Articular chondrocyte of knee joint (primary cell): ENCODE measurements around the gene KSR1. TPM values are rescaled to one million over a fixed set of nuclear protein-coding genes. Genes with fewer than 3 reads are reported as not detected.

Experiments used
- small RNA-seq: library from RNA; depleted of rRNA; stranded (forward); fragments of <200 nt; gene quantifications from one replicate; pipeline ENCODE3, GENCODE V24; 2012
- total RNA-seq: library from RNA; depleted of rRNA; stranded (reverse); fragments of >200 nt; gene quantifications from 2 replicates; pipeline ENCODE4 v1.2.3, GENCODE V29; 2012

The KSR1 gene
- total RNA-seq, result 17.5 and 18.0 TPM in 2 replicates

DNA sequence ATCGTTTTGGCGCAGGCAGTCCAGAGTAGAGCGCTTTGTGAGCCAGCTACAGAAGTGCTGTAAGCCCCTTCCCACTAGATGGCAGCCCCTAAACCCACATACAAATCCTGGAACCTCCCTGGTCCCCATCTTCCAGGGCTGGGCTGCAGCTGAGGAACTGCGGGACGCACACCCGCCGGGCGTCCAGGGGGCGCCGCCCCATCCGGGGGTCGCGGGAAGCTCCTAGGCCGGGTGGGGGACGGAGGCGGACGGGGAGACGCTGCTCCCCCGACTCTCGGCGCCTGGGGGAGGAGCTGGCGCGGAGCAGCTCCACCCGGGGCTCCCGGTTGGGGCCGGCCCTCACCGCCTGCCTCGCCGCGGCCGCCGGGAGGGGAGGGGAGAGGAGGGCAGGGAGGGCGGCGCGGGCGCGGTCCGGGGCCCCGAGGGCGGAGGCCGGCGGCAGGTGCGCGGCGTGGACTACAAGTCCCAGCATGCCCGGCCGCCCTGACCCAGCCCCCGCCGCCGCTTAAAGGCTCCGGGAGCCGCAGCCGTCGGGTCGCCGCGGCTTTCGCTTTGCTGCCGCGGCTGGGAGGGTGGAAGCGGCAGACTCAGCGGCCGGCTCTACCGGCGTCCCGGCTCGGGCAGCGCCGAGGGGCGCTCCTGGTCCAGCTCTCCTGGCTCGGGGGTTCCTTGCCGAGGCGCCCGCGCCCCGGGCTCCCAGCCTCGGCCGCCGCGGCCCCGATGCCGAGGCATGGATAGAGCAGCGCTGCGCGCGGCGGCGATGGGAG lies at the start of gene KSR1:
KSR1 (plus strand) TSS at position 535 of the 767 bp plus-strand sequence; CDS start at position 731, 196 bp downstream.

DNA sequence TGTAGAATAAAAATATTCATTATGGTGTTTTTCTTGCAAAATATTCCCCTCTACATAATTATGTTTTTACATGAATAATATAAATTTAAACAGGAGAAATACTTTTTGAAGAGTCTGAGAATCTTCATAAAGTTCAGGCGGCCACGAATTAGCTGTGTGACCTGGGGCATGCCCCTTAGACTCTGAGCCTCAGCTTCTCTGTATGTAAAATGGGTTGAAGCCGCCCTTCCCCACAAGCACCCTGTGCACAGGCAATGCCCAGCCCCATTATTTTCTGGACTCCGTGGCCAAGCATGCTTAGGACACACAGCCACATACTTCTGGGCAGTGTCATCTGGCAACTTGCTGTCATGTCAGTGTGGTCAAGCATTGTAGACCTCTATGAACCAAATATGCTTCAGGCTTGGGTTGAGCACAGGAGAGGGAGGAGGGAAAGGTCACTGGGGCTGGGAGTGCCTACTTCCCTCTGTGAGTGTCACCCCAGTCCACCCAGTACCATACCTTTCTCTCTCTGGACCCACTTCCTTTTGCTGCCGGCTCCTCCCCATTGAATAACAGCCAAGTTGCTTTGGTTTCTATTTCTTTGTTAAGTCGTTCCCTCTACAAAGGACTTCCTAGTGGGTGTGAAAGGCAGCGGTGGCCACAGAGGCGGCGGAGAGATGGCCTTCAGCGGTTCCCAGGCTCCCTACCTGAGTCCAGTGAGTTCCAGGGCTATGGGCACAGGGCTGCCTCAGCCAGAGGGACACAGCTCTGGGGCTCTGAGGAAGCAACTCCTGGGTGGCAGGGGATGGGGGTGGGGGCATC lies 174.6 kb downstream of the KSR1 start, which contains the start of gene LGALS9:
LGALS9 (plus strand) TSS at position 582 of the 804 bp plus-strand sequence; CDS start at position 660, 78 bp downstream.

Small RNAs within 50 kb of the gene (small RNA-seq; reads per million reads assigned to genes)
- not detected for gene AC015688.5

Other genes starting within 250 kb of the KSR1 start
- gene WSB1, start 162.3 kb upstream of the KSR1 start, total RNA-seq, result 172 and 188 TPM in 2 replicates
- 0.22 and 0.78 TPM in 2 replicates for gene LGALS9, start 174.7 kb downstream of the KSR1 start, total RNA-seq